Cardiac muscle cell (in vitro differentiated cells and primary cell): Measurements from ENCODE around the gene SIAH3. TPM values are rescaled to one million over a fixed set of nuclear protein-coding genes. Genes with fewer than 3 reads are reported as not detected.

Experiments
- DNase-seq, 2 donors: peaks; one replicate each; pipeline versions ENCODE4 v3.0.0 to v3.0.0-alpha.2; 2010 to 2017; ENCODE audit warnings: low read depth in 1 of 2, low spot score in 1 of 2
- H3K27ac ChIP-seq: fragments of 200-600 bp; sonication (generic); 2 replicates; pipeline ENCODE4 v1.5.1; 2016
- H3K27me3 ChIP-seq: fragments of 200-600 bp; sonication (generic); 2 replicates; pipeline ENCODE4 v1.6.0; 2016; ENCODE audit warnings: control low read depth
- H3K36me3 ChIP-seq: fragments of 200-600 bp; sonication (generic); 2 replicates; pipeline ENCODE4 v1.5.1; 2016; ENCODE audit warnings: control low read depth
- H3K4me1 ChIP-seq: fragments of 200-600 bp; sonication (generic); 2 replicates; pipeline ENCODE4 v1.8.1; 2017; ENCODE audit warnings: low read depth, mild to moderate bottlenecking, mixed run types
- H3K4me3 ChIP-seq: fragments of 200-600 bp; sonication (generic); 2 replicates; pipeline ENCODE4 v1.5.1; 2016; ENCODE audit warnings: mild to moderate bottlenecking
- H3K9me3 ChIP-seq: fragments of 200-600 bp; sonication (generic); 2 replicates; pipeline ENCODE4 v1.5.1; 2017; ENCODE audit warnings: low read depth, mild to moderate bottlenecking, control low read depth
- polyA plus RNA-seq: library from polyadenylated mRNA; unstranded; fragments of >200 nt; fragmentation: Nextera tagmentation; extraction: Ambion mirVana; gene quantifications from 2 replicates; pipeline ENCODE4 v1.2.1, GENCODE V29; 2016
- total RNA-seq: library from RNA; depleted of rRNA; stranded (reverse); fragments of >200 nt; gene quantifications from 2 replicates; pipeline ENCODE4 v1.2.3, GENCODE V29; 2016
- TF ChIP-seq, protein P1 (sequence below): IDR thresholded peaks from 2 replicates; pipeline ENCODE4 v1.5.1; 2012; ENCODE audit warnings: low read depth, mild to moderate bottlenecking, low read length

The SIAH3 gene
- total and polyA plus RNA-seq, 2 experiments from 2014 or later: 1.3 to 3.9 TPM

DNA sequence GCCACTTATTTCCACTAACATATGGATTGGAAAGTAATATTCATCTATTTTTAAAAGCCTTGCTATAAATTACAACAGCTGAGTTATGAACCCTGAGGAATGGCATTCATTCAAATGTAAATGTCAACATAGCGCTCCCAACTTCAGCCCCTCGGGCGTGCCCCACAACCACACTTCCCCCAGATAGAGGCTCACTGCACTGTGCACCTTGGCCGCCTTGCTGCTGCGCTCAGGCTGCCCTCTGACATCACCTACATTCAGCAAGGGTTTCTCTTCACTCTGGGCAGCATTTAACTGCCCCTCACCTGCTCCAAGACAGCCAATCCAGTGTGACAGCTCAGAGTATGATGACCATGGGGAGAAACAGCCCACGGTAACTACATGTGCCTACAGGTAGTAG, 35.1 kb downstream of the SIAH3 start:
- TF ChIP-seq, protein P1, sequence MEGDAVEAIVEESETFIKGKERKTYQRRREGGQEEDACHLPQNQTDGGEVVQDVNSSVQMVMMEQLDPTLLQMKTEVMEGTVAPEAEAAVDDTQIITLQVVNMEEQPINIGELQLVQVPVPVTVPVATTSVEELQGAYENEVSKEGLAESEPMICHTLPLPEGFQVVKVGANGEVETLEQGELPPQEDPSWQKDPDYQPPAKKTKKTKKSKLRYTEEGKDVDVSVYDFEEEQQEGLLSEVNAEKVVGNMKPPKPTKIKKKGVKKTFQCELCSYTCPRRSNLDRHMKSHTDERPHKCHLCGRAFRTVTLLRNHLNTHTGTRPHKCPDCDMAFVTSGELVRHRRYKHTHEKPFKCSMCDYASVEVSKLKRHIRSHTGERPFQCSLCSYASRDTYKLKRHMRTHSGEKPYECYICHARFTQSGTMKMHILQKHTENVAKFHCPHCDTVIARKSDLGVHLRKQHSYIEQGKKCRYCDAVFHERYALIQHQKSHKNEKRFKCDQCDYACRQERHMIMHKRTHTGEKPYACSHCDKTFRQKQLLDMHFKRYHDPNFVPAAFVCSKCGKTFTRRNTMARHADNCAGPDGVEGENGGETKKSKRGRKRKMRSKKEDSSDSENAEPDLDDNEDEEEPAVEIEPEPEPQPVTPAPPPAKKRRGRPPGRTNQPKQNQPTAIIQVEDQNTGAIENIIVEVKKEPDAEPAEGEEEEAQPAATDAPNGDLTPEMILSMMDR: no peak
- Histone ChIP-seq H3K27me3 (no peaks in the 10 kb centered on the region), H3K36me3 (no peaks in the 10 kb centered on the region), H3K27ac (no peak overlapping the region), H3K4me3 (no peak overlapping the region), H3K9me3 (no peaks in the 10 kb centered on the region), H3K4me1 (peaks cover 20% of the 10 kb centered on the region)
- DNase-seq: no peak

DNA sequence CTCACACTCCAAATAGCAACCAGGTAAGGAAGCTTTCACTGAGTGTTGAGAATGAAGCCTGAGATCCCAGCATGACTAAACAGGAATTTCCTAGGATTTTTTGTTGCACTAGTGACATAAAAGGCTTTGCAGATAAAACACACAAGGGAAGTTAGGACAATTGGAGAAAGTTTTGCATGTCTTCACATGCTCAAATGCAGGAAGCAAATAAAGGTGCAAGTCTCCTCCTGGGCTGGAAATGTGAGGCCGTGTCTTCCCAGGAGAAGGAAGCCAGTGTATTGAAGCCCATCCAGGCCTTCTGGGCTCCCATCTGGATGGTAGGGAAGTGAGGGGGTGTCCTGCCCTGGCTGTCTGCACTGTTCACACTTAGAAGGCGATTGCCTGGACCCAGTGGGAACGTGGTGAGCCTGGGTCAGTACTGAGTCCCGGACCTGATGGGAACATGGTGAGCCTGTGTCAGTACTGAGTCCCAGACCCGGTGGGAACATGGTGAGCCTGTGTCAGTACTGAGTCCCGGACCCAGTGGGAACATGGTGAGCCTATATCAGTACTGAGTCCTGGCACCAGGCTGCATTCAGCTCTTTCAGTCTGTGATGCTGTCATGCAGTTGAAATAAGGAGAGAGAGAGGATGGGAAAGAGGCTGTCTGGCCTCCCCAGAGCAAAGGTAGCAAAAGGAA, 38.7 kb downstream of the SIAH3 start:
- no peak overlapping the region for H3K27ac ChIP-seq
- H3K4me1 ChIP-seq: peaks cover 12% of the 10 kb centered on the region
- H3K36me3 ChIP-seq: no peaks in the 10 kb centered on the region
- DNase-seq: no peak
- no peaks in the 10 kb centered on the region for H3K27me3 ChIP-seq
- TF ChIP-seq, protein P1: no peak
- H3K4me3 ChIP-seq: no peak overlapping the region
- no peaks in the 10 kb centered on the region for H3K9me3 ChIP-seq

DNA sequence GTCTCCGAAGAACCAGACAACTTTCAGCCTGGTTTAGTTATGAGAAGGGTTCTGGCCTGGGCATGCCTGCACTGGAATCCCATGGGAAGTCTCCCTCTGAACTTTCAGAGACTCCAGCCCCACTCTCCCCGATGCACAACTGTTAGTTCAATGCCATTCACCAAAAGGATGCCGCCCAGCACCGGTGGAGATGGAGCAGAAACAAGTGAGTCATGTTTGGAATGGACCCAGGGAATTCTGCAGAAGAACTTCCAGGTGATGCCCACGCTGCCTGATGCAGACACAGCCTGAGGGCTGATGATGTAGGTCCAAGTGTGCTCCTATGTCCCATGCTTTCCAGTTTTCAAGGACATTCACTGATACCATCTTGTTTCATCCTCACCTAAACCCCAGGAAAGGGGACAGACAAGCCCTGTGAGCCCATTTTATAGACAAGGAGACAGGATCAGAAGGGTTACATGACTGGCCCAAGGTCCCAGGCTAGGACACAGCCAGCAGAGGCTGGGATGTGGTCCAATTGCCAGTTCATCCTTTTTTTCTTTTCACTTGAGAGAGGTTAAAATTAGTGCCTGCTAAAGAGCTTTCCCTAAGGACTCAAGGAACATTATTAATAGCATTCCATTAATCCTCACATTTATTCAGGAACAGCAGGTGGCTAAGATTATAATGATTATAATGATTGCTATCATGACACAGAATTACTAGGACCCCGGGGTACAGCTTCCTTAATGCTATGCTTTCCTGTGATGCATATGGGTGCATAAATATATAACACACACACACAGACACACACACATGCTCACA, 39.5 kb downstream of the SIAH3 start:
- peaks cover 12% of the 10 kb centered on the region for H3K4me1 ChIP-seq

DNA sequence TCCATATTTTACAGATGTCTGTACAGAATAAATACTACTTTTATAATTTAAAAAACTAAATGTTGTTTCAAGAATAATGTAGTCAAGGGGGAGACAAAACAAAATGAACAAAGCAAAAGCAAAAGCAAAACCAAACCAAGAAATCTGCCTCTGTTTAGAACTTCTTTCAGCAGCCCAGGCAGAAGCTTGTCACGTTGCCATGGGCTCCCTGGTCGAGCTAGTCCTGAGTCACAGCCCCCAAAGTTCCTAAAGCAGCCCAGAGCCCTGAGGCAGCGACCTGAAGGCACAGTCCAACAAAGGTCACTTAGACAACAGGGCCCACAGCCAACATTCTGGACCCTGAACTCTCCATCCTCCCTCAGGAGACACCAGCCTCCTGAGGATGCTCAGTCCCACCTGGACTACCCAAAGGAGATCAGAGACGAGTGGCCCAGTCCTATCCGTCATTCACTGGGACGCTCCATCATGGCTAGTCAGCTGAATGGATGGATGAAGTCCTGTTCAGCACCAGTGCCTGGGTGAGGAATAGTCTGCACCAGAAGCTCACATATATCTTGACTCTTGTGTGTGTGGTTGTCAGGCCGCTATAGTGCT, 41.7 kb downstream of the SIAH3 start:
- H3K4me1 ChIP-seq: peaks cover 12% of the 10 kb centered on the region
- TF ChIP-seq, protein P1: no peak
- DNase-seq: no peak

More for the DNA sequence above, 39.5 kb downstream of the SIAH3 start:
- TF ChIP-seq, protein P1: no peak
- no peaks in the 10 kb centered on the region for H3K9me3 ChIP-seq
- no peak for DNase-seq
- H3K36me3 ChIP-seq: no peaks in the 10 kb centered on the region
- no peaks in the 10 kb centered on the region for H3K27me3 ChIP-seq
- H3K27ac ChIP-seq: no peak overlapping the region
- no peak overlapping the region for H3K4me3 ChIP-seq

DNA sequence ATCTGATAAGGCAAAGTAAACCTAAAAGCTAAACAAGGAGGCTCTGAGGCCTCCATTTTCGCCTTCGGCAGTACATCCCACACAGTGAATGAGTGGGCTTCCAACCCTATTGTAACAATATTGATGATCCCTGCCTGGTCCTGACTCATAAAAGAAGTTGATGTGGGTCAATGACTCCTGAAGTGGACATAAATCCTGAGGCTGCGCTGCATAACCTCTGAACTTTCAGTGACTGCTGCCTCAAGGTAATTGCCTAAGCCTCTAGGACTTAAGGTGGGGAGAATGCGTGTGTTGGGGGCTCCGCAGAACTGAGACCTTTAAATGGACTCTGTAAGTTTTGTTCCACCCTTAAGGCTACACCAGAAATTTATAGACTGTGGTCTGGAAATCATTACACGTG, 42.6 kb downstream of the SIAH3 start:
- Histone ChIP-seq H3K27me3 (no peaks in the 10 kb centered on the region), H3K36me3 (no peaks in the 10 kb centered on the region), H3K9me3 (no peaks in the 10 kb centered on the region), H3K4me1 (peaks cover 12% of the 10 kb centered on the region), H3K27ac (no peak overlapping the region), H3K4me3 (no peak overlapping the region)
- DNase-seq: no peak
- TF ChIP-seq, protein P1: no peak

More for the DNA sequence above, 41.7 kb downstream of the SIAH3 start:
- no peaks in the 10 kb centered on the region for H3K27me3 ChIP-seq
- no peaks in the 10 kb centered on the region for H3K9me3 ChIP-seq
- H3K36me3 ChIP-seq: no peaks in the 10 kb centered on the region
- no peak overlapping the region for H3K27ac ChIP-seq
- no peak overlapping the region for H3K4me3 ChIP-seq
